ENCODE results near the gene HUNK.
"Not testable (repeated sequence)": the region's sequence is repeated elsewhere in the genome, so short reads cannot be mapped to it uniquely, and the experiment has no call there.

Gene HUNK

GRCh38 chr21:31872452-31873274 is at the start of gene HUNK:
HUNK (plus strand) TSS chr21:31873020; CDS start chr21:31873675, 655 bp downstream.
- DNase-seq = no peak

DNA sequence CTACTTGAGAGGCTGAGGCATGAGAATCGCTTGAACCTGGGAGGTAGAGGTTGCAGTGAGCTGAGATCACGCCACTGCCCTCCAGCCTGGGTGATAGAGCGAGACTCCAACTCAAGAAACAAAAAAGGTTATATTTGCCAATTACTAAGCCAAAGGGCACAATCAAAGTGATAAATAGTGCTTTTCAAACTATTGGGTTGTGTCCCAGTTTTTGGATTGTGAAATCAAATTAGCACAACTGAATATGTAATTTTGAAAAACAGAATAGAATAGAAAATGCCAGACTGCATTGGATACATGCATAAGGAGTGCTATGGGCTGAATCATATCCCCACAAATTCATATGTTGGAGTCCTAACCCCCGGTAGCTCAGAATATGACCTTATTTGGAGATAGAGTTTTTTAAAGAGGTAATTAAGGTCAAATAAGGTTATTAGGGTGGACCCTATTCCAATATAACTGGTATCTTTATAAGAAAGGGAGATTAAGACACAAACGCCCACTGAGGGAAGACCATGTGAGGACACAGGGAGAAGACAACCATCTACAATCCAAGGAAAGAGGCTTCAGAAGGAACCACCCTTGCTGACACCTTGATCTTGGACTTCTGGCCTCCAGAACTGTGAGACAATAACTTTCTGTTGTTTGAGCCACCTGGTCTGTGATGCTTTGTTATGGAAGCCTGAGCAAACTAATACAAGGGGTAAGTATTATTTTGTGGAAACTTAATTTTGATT is 42.9 kb upstream of the HUNK start:
- DNase-seq = no peak

DNA sequence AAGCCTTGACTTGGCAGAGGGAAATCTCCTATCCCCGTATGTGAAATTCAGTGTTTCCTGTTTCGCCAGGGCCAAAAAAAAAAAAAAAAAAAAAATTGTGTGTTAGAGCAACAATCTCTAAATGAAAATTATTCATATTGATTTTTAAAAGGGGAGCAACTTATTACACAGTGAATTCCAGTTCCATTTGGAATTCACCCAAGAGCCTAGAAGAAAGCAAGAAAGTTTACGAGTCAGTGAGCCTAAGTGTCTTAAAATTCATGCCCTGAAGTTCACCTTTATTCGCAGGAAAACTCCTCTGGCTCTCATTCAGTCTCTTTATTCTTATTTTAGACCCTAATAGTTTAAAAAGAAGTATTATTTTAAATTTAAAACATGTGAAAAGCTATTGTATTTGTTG is 42.1 kb upstream of the HUNK start:
- no peak for DNase-seq

DNA sequence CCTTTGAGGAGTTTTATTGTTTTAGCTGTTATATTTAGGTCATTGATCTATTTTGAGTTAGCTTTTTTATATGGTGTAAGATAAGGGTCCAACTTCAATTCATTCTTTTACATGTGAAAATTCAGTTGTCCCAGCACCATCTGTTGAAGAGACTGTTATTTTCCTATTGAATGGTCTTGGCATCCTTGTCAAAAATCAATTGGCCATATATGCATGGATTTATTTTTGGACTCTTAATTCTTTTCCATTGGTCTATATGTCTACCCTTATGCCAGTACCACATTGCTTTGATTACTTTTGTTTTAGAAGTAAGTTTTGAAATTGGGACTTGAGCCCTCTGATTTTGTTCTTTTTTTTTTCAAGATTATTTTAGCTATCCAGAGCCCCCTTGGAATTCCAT is 35.8 kb upstream of the HUNK start:
- DNase-seq = no peak

DNA sequence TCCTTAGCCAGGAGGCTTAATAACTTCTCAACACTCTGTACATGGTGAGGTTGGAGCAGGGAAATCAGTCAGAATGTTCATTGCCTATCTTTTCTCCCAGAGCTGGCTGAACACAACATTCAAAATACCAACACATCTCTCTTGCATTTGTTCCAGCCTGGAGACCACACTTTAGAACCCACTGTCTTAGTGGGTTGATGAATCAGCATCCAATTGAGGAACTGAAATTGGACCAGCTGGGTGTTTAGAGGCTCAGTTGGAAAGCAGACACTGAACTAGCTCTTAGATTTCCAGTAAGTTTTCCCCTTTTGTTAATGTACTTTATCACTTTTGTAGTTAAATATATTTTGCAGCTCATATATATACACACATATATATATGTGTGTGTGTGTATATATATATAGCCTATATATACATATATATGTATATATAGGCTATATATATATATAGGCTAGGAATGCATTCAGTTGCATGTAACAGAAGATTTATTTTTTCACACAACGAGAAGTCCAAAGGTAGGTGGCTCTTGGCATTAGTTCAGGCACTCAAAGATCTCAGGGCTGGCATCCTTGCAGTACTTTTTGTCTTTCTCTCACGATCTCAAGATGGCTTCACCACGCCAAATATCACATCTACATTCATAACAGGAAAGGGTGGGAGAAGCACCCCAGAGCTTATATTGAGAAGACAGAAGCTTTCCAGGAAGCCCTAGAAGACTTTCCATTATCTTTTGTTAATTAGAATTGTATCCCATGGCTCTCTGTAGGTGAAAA is 35.0 kb upstream of the HUNK start:
- DNase-seq = peak; percentile 3 to 11

GRCh38 chr21:31838586-31839355 is 34.0 kb upstream of the HUNK start:
- no peak for DNase-seq

GRCh38 chr21:31844206-31844605 is 28.6 kb upstream of the HUNK start:
- no peak for DNase-seq

DNA sequence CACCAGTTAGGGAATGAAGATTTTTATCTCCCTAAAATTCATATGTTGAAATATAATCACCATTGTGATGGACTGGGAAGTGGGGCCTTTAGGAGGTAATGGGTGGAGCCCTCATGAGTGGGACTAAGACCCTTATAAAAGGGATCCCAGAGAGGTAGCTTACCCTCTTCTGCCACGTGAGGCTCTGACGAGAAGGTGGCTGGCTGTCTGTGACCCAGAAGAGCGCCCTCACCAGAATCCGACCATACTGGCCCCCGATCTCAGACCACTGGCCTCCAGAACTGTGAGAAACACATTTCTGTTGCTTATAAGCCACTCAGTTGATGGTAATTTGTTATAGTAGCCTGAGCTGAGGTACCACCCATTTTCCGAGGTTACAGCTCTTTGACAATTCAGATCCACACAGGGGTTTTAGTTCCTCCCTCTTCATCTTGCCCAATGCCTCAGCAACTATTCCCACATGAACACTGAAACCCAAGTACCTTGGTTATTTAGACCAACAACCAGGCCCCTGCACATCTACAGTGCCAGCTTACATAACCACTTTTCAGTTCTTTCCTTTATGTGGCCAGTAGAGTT is 27.6 kb upstream of the HUNK start:
- DNase-seq = no peak

GRCh38 chr21:31846690-31847089 is 26.1 kb upstream of the HUNK start:
- no peak for DNase-seq

- no peak for DNase-seq
Observed at GRCh38 chr21:31847761-31848160, 25.1 kb upstream of the HUNK start.

- no peak for DNase-seq
Observed at GRCh38 chr21:31848326-31848985, 24.4 kb upstream of the HUNK start.

DNA sequence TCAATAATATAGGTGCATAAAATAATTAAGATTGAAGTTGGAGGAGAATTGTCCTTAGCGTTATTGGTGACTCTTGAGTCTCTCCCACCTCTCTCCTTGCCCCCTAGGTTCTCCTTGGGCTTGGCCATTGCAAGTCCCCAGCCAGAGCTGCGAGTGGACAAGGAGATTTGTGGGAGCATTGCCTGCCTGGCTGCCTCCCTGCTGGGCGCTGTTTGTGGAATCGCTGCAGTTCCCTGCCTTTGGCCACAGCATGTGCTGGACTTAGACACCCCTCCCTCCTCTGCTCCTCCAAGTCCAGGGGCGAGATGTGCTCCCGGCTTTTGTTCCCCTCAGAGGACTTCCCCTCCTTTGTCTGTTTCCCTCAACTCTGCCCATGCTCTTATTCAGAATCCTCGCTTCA is 21.9 kb upstream of the HUNK start:
- DNase-seq = no peak

- no peak for DNase-seq
Observed at GRCh38 chr21:31855180-31855579, 17.6 kb upstream of the HUNK start.

- DNase-seq = no peak
Observed at GRCh38 chr21:31857096-31857495, 15.7 kb upstream of the HUNK start.

DNA sequence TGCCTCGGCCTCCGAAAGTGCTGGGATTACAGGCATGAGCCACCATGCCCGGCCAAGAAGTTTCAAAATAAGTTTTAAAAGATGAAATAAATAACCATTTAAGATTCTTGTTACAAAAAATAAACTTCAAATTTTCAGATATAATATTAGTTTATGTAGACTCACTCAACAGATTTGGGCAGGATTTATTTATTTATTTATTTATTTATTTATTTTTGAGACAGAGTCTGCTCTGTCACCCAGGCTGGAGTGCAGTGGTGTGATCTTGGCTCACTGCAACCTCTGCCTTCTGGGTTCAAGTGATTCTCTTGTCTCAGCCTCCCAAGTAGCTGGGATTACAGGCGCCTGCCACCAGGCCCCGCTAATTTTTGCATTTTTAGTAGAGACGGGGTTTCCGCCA is 15.2 kb upstream of the HUNK start:
- DNase-seq = not testable (repeated sequence)

GRCh38 chr21:31860851-31861250 is 12.0 kb upstream of the HUNK start:
- DNase-seq = no peak

GRCh38 chr21:31862078-31862477 is 10.7 kb upstream of the HUNK start:
- no peak for DNase-seq

- DNase-seq = no peak
Observed at GRCh38 chr21:31865429-31865970, 7.3 kb upstream of the HUNK start.

GRCh38 chr21:31866077-31866511 is 6.7 kb upstream of the HUNK start:
- DNase-seq = peak; percentile 24 to 84

DNA sequence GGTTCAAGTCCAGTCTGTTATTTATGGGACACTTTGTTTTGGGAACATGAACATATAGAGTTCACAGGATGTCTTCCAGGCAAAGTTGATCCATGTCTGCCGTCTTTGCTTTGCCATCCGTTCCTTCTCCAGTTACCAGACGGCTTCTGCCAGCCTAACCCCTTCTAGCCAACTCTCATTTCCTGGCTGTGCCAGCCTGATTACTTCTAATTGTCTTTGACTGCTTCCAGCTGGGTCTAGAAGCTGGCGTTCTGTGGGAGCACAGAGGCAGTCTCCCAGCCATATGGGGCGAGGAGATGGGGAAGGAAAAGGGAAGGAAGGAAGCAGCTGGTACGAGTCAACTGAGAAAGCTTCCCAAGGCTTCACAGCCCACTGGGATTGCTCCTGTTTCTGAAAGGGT is 3.1 kb upstream of the HUNK start:
- DNase-seq = no peak

DNA sequence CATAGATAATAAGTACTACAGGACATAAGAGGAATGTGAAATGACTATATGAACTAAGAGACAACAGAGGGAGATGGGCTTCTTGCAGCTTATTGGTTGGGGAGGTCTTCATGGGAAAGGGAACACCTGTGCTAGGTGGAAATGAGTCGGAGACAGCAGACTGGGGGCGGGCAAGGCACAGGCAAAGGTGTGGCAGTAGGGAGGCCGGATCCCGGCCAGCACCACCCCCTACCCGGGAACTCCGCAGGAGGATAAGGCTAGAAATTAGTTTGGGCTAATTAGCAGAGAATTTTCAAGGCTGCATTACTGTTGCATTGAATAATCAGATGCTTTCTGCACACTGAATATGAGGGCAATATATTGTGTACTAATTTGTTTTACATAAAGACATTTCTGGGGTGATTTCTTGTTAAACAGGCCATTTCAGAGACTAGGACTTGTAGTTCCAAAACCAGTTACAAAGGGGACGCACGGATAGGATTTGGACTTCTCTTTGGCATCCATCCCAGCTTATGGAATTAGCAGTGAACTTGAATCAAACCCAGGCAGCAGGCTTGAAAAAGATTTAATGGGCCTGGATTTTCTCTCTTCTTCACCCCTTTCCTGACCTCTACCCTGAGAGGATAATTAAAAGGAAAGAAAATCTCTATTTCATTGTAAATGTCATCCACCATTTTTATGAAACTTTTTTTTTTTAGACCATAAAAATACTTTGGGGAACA is 2.2 kb upstream of the HUNK start:
- no peak for DNase-seq
